ENCODE data around the gene CPEB4.

Gene CPEB4

GRCh38 chr5:173917788-173918786, 29.9 kb downstream of the CPEB4 start:
- Histone ChIP-seq H3K79me2 (ENCODE audit: insufficient read depth, low read length) (peaks cover 65% of the 10 kb centered on the region), H2AFZ (ENCODE audit: low read depth, low read length, severe bottlenecking) (peak overlapping the region; percentile 4), H3K27me3 (ENCODE audit: low read length) (no peaks in the 10 kb centered on the region), H3K9me3 (ENCODE audit: insufficient read depth, low read length) (no peaks in the 10 kb centered on the region), H3K9ac (ENCODE audit: low read length) (peak overlapping the region; percentile 72), H3K4me3 (ENCODE audit: insufficient read depth, low read length, poor library complexity, severe bottlenecking) (peak overlapping the region; percentile 67), H4K20me1 (ENCODE audit: low read depth, low read length) (no peaks in the 10 kb centered on the region), H3K4me2 (ENCODE audit: low read depth, low read length, poor library complexity, severe bottlenecking) (peak overlapping the region; percentile 76), H3K36me3 (ENCODE audit: low read length) (0 out of 2 replicates have a peak, but pooled peaks cover 3% of the 10 kb centered on the region), H3K27ac (ENCODE audit: low read depth, low read length) (peak overlapping the region; percentile 81), H3K9me2 (replicated peaks; ENCODE audit: insufficient read depth, low read length) (no peaks in the 10 kb centered on the region), H3F3A (ENCODE audit: insufficient read depth) (peaks cover 47% of the 10 kb centered on the region)
- no peak for TF ChIP-seq CTCF (IDR thresholded peaks at IDR 0.05; ENCODE audit: insufficient read depth, low read length, poor library complexity, severe bottlenecking)
- TF ChIP-seq EZH2phosphoT487 (conservative IDR thresholded peaks at IDR 0.05; ENCODE audit: low read length): no peak

- Histone ChIP-seq H3K4me2 (ENCODE audit: low read depth, low read length, poor library complexity, severe bottlenecking) (peak overlapping the region; percentile 76), H3K27ac (ENCODE audit: low read depth, low read length) (peak overlapping the region; percentile 81; the same call in 1 of the 2 replicates), H3K4me3 (ENCODE audit: insufficient read depth, low read length, poor library complexity, severe bottlenecking) (no peak overlapping the region)
Measured at GRCh38 chr5:173919443-173919842, 31.3 kb downstream of the CPEB4 start.

GRCh38 chr5:173920024-173920753, 32.0 kb downstream of the CPEB4 start:
- no peak overlapping the region for H3K4me3 ChIP-seq (ENCODE audit: insufficient read depth, low read length, poor library complexity, severe bottlenecking)
- peaks cover 40% of the 10 kb centered on the region for H3F3A ChIP-seq (ENCODE audit: insufficient read depth)
- no peaks in the 10 kb centered on the region for H3K9me3 ChIP-seq (ENCODE audit: insufficient read depth, low read length)
- no peak overlapping the region for H2AFZ ChIP-seq (ENCODE audit: low read depth, low read length, severe bottlenecking)
- peak overlapping the region; percentile 76 for H3K4me2 ChIP-seq (ENCODE audit: low read depth, low read length, poor library complexity, severe bottlenecking)
- no peaks in the 10 kb centered on the region for H4K20me1 ChIP-seq (ENCODE audit: low read depth, low read length)
- H3K27ac ChIP-seq (ENCODE audit: low read depth, low read length): peak overlapping the region; percentile 81; the same call in 1 of the 2 replicates
- H3K9me2 ChIP-seq (replicated peaks; ENCODE audit: insufficient read depth, low read length): no peaks in the 10 kb centered on the region
- H3K9ac ChIP-seq (ENCODE audit: low read length): no peak overlapping the region
- H3K79me2 ChIP-seq (ENCODE audit: insufficient read depth, low read length): peaks cover 78% of the 10 kb centered on the region
- TF ChIP-seq EZH2phosphoT487 (conservative IDR thresholded peaks at IDR 0.05; ENCODE audit: low read length) (no peak), CTCF (IDR thresholded peaks at IDR 0.05; ENCODE audit: insufficient read depth, low read length, poor library complexity, severe bottlenecking) (no peak)
- H3K27me3 ChIP-seq (ENCODE audit: low read length): no peaks in the 10 kb centered on the region
- no peaks in the 10 kb centered on the region for H3K36me3 ChIP-seq (ENCODE audit: low read length)

More at GRCh38 chr5:173919443-173919842, 31.3 kb downstream of the CPEB4 start:
- H3K79me2 ChIP-seq (ENCODE audit: insufficient read depth, low read length): peaks cover 76% of the 10 kb centered on the region
- no peak for TF ChIP-seq EZH2phosphoT487 (conservative IDR thresholded peaks at IDR 0.05; ENCODE audit: low read length)
- TF ChIP-seq CTCF (IDR thresholded peaks at IDR 0.05; ENCODE audit: insufficient read depth, low read length, poor library complexity, severe bottlenecking): no peak
- H3K9me3 ChIP-seq (ENCODE audit: insufficient read depth, low read length): no peaks in the 10 kb centered on the region
- no peaks in the 10 kb centered on the region for H3K36me3 ChIP-seq (ENCODE audit: low read length)
- peaks cover 47% of the 10 kb centered on the region for H3F3A ChIP-seq (ENCODE audit: insufficient read depth)
- H3K27me3 ChIP-seq (ENCODE audit: low read length): no peaks in the 10 kb centered on the region
- H2AFZ ChIP-seq (ENCODE audit: low read depth, low read length, severe bottlenecking): no peak overlapping the region
- peak overlapping the region; percentile 72; the same call in 1 of the 2 replicates for H3K9ac ChIP-seq (ENCODE audit: low read length)
- no peaks in the 10 kb centered on the region for H3K9me2 ChIP-seq (replicated peaks; ENCODE audit: insufficient read depth, low read length)
- no peaks in the 10 kb centered on the region for H4K20me1 ChIP-seq (ENCODE audit: low read depth, low read length)

All from SU-DHL-6 (cell line).